HCT116 (cell line): ENCODE data around the gene ZIC5. TPM values are rescaled to one million over a fixed set of nuclear protein-coding genes. Genes with fewer than 3 reads are reported as not detected.
A peak's percentile ranks its signal among the peaks of the same experiment; 100 is the strongest.

ENCODE experiments used
- ATAC-seq: fragments of 200-7000 bp; cut with Tn5 transposase; 2 replicates; pipeline ENCODE4 v1.9.1; 2020; ENCODE audit warnings: mild to moderate bottlenecking, moderate library complexity
- BruUV-seq: library from RNA; stranded (reverse); fragments of 400-500 nt; replicated peaks from 2 replicates; lab custom pipeline; 2021; lab: Mats Ljungman, UMichigan
- CTCF ChIA-PET: fragments of 300-600 bp; sonication (Branson Sonifier 250); formaldehyde crosslinking; loops from one replicate; lab custom pipeline; 2021; ENCODE audit warnings: antibody characterized with exemption; lab: Charles Lee
- POLR2A ChIA-PET: fragments of 300-600, 350-600 bp; sonication (Branson Sonifier 250); formaldehyde crosslinking; loops from one replicate; lab custom pipeline; 2021; ENCODE audit warnings: antibody characterized with exemption; lab: Charles Lee
- RAD21 ChIA-PET, 2 experiments: fragments of 300-600 bp; sonication (Branson Sonifier 250); formaldehyde crosslinking; loops; one replicate each; lab custom pipeline; 2023; ENCODE audit warnings: low total read pairs in 2 of 2; ENCODE audit not compliant: uncharacterized antibody in 2 of 2, unreplicated experiment in 2 of 2, low non-redundant PET in 1 of 2; lab: Charles Lee
- DNase-seq: peaks from one replicate; pipeline ENCODE4 v3.0.0-alpha.2; 2010; ENCODE audit warnings: low read depth, low spot score
- H2AFZ ChIP-seq: fragments of 200-600 bp; shearing (Covaris generic), sonication (generic); 2 replicates; pipeline ENCODE4 v1.6.1; 2017; ENCODE audit warnings: low read depth, mixed run types, mixed read lengths, antibody characterized with exemption, low read length; ENCODE audit not compliant: poor library complexity, severe bottlenecking
- H3K27ac ChIP-seq: 2 replicates; pipeline ENCODE4 v1.5.1; 2012; ENCODE audit warnings: low read depth, low read length
- H3K27me3 ChIP-seq: fragments of 200-600 bp; sonication (generic); 2 replicates; pipeline ENCODE4 v1.6.1; 2016; ENCODE audit warnings: mixed run types, low read length, mixed read lengths; ENCODE audit not compliant: insufficient read depth
- H3K36me3 ChIP-seq, 2 experiments: fragments of 200-500 bp in 1 of 2; fragments of 200-600 bp in 1 of 2; sonication (Bioruptor generic) in 1 of 2; sonication (generic) in 1 of 2; 2 replicates each; pipeline versions ENCODE4 v1.5.1 to v1.6.1; 2014 to 2016; ENCODE audit warnings: low read length in 2 of 2, inconsistent platforms in 1 of 2, mixed read lengths in 1 of 2, mixed run types in 1 of 2; ENCODE audit not compliant: insufficient read depth in 2 of 2, control insufficient read depth in 1 of 2
- H3K4me1 ChIP-seq, 2 experiments: fragments of 200-600 bp in 1 of 2; sonication (generic) in 1 of 2; 2 replicates each; pipeline versions ENCODE4 v1.5.1 to v1.6.1; 2012 to 2017; ENCODE audit warnings: low read length in 2 of 2, inconsistent platforms in 1 of 2, mild to moderate bottlenecking in 1 of 2, mixed read lengths in 1 of 2, mixed run types in 1 of 2, moderate library complexity in 1 of 2; ENCODE audit not compliant: insufficient read depth in 2 of 2, control insufficient read depth in 1 of 2
- H3K4me2 ChIP-seq: fragments of 200-600 bp; sonication (generic); 2 replicates; pipeline ENCODE4 v1.6.1; 2017; ENCODE audit warnings: mixed run types, low read length, mixed read lengths
- H3K4me3 ChIP-seq, 2 experiments: fragments of 200-600 bp in 1 of 2; sonication (generic) in 1 of 2; replicated peaks in 1 of 2; 2 replicates each; pipeline ENCODE4 v1.5.1; 2011 to 2016; ENCODE audit warnings: low read length in 2 of 2, control low read depth in 1 of 2, low read depth in 1 of 2, mild to moderate bottlenecking in 1 of 2, mixed read lengths in 1 of 2, mixed run types in 1 of 2
- H3K79me2 ChIP-seq: fragments of 200-600 bp; sonication (generic); 2 replicates; pipeline ENCODE4 v1.6.1; 2017; ENCODE audit warnings: mild to moderate bottlenecking, mixed run types, low read length, moderate library complexity, mixed read lengths; ENCODE audit not compliant: insufficient read depth
- H3K9ac ChIP-seq: fragments of 200-600 bp; sonication (generic); 2 replicates; pipeline ENCODE4 v1.6.1; 2016; ENCODE audit warnings: low read length, mixed read lengths
- H3K9me2 ChIP-seq: fragments of 200-600 bp; sonication (generic), shearing (Covaris generic); 2 replicates; pipeline ENCODE4 v1.6.1; 2017; ENCODE audit warnings: mixed run types, mild to moderate bottlenecking, moderate library complexity; ENCODE audit not compliant: insufficient read depth
- H3K9me3 ChIP-seq, 2 experiments: fragments of 200-500 bp in 1 of 2; fragments of 200-600 bp in 1 of 2; sonication (Bioruptor generic) in 1 of 2; sonication (generic) in 1 of 2; 2 replicates each; pipeline ENCODE4 v1.6.1; 2014 to 2017; ENCODE audit warnings: low read length in 2 of 2, mixed read lengths in 2 of 2, inconsistent platforms in 1 of 2, low read depth in 1 of 2, mild to moderate bottlenecking in 1 of 2, mixed run types in 1 of 2, moderate library complexity in 1 of 2; ENCODE audit not compliant: control insufficient read depth in 1 of 2, insufficient read depth in 1 of 2
- H4K20me1 ChIP-seq: fragments of 200-600 bp; sonication (generic), shearing (Covaris generic); 2 replicates; pipeline ENCODE4 v1.6.1; 2017; ENCODE audit warnings: mixed run types, mild to moderate bottlenecking, moderate library complexity; ENCODE audit not compliant: insufficient read depth
- ATF3 ChIP-seq: IDR thresholded peaks from 2 replicates; pipeline ENCODE4 v1.6.1; 2012
- CBX3 ChIP-seq: IDR thresholded peaks from 2 replicates; pipeline ENCODE4 v1.6.1; 2012; ENCODE audit warnings: low read depth
- CEBPB ChIP-seq: IDR thresholded peaks from 2 replicates; pipeline ENCODE4 v1.6.1; 2012; ENCODE audit warnings: low read depth
- CTCF ChIP-seq, 3 experiments: fragments of 200-600 bp in 1 of 3; sonication (generic) in 1 of 3; IDR thresholded peaks in 2 of 3; conservative IDR thresholded peaks in 1 of 3; 2 replicates each; pipeline ENCODE4 v1.5.1; 2012 to 2017; ENCODE audit warnings: low read depth in 2 of 3, low read length in 2 of 3, antibody characterized with exemption in 1 of 3, borderline replicate concordance in 1 of 3, control low read depth in 1 of 3, mild to moderate bottlenecking in 1 of 3, mixed read lengths in 1 of 3, mixed run types in 1 of 3, moderate library complexity in 1 of 3; ENCODE audit not compliant: insufficient read depth in 1 of 3
- EGR1 ChIP-seq: IDR thresholded peaks from 2 replicates; pipeline ENCODE4 v1.6.1; 2012; ENCODE audit warnings: low read depth
- ELF1 ChIP-seq: IDR thresholded peaks from 2 replicates; pipeline ENCODE4 v1.6.1; 2012; ENCODE audit warnings: low read depth, borderline replicate concordance
- EZH2 ChIP-seq: fragments of 200-600 bp; sonication (generic); IDR thresholded peaks from 2 replicates; pipeline ENCODE4 v1.6.1; 2017; ENCODE audit warnings: antibody characterized with exemption, mixed run types
- MAX ChIP-seq: IDR thresholded peaks from 2 replicates; pipeline ENCODE4 v1.6.1; 2012
- POLR2A ChIP-seq: IDR thresholded peaks from 2 replicates; pipeline ENCODE4 v1.7.0; 2011; ENCODE audit warnings: borderline replicate concordance; ENCODE audit not compliant: insufficient read depth, insufficient read length; ENCODE audit errors: extremely low read depth
- POLR2AphosphoS5 ChIP-seq: IDR thresholded peaks from 2 replicates; pipeline ENCODE4 v1.6.1; 2011; ENCODE audit warnings: mild to moderate bottlenecking, low read depth, low read length, moderate library complexity
- REST ChIP-seq: IDR thresholded peaks from 2 replicates; pipeline ENCODE4 v1.6.1; 2012; ENCODE audit warnings: low read depth
- SIN3A ChIP-seq: IDR thresholded peaks from 2 replicates; pipeline ENCODE4 v1.6.1; 2012; ENCODE audit warnings: low read depth
- SRF ChIP-seq: IDR thresholded peaks from 2 replicates; pipeline ENCODE4 v1.6.1; 2012; ENCODE audit warnings: low read depth
- TCF7L2 ChIP-seq: IDR thresholded peaks from 2 replicates; pipeline ENCODE4 v1.7.0; 2011; ENCODE audit warnings: borderline replicate concordance, inconsistent platforms; ENCODE audit not compliant: insufficient read depth, insufficient read length; ENCODE audit errors: extremely low read depth
- ZBTB33 ChIP-seq: IDR thresholded peaks from 2 replicates; pipeline ENCODE4 v1.6.1; 2011; ENCODE audit warnings: mild to moderate bottlenecking, low read length, moderate library complexity; ENCODE audit not compliant: insufficient replicate concordance; ENCODE audit errors: extremely low read depth
- ZFX ChIP-seq: fragments of 450-650 bp; IDR thresholded peaks from 2 replicates; pipeline ENCODE4 v1.6.1; 2017
- ZNF274 ChIP-seq: fragments of 200-500 bp; sonication (Bioruptor generic); IDR thresholded peaks from 2 replicates; pipeline ENCODE4 v1.6.1; 2014; ENCODE audit warnings: mild to moderate bottlenecking, low read depth, low read length, inconsistent platforms
- intact Hi-C: fragments of 100-400 bp; cut with micrococcal nuclease; formaldehyde crosslinking; loops from 2 replicates; pipeline ENCODE4 v1.10.0; 2022
- total RNA-seq: library from RNA; stranded (reverse); gene quantifications from one replicate; pipeline ENCODE4 v1.2.1, GENCODE V29; 2021; ENCODE audit not compliant: unreplicated experiment

The ZIC5 gene
- total RNA-seq, 1 experiment from 2014 or later: 10.3 TPM

GRCh38 chr13:99970651-99971575 lies 654 bp downstream of the ZIC5 start:
- no peak overlapping the region for H2AFZ ChIP-seq
- H3K4me3 ChIP-seq: peak overlapping the region; percentile 62 to 79
- no peaks in the 10 kb centered on the region for H3K27me3 ChIP-seq
- no peak for TF ChIP-seq TCF7L2
- TF ChIP-seq ZBTB33: no peak
- TF ChIP-seq ELF1: no peak
- TF ChIP-seq CBX3: no peak
- TF ChIP-seq MAX: no peak
- no peak for TF ChIP-seq SRF
- TF ChIP-seq CTCF (IDR thresholded peaks at IDR 0.05 in 2 of 3, conservative IDR thresholded peaks at IDR 0.05 in 1 of 3; ENCODE audit: borderline replicate concordance in 1 of 3, insufficient read depth in 1 of 3, low read depth in 2 of 3, low read length in 2 of 3): no peak
- no peak for TF ChIP-seq SIN3A
- TF ChIP-seq CEBPB: no peak
- TF ChIP-seq POLR2AphosphoS5: peak; percentile 71
- TF ChIP-seq ATF3: no peak
- TF ChIP-seq POLR2A: peak; percentile 51
- TF ChIP-seq REST: no peak
- TF ChIP-seq EZH2: no peak
- no peak for TF ChIP-seq EGR1
- no peak for TF ChIP-seq ZNF274
- TF ChIP-seq ZFX: peak; percentile 77

More at GRCh38 chr13:99970651-99971575, 654 bp downstream of the ZIC5 start:
- no peaks in the 10 kb centered on the region for H4K20me1 ChIP-seq
- H3K9me3 ChIP-seq: no peaks in the 10 kb centered on the region
- H3K36me3 ChIP-seq: peaks cover 0 to 4% of the 10 kb centered on the region in 2 experiments; a peak in 2 of 4 replicates
- DNase-seq: no peak
- ATAC-seq: peak; percentile 52
- H3K9ac ChIP-seq: peak overlapping the region; percentile 96
- peaks cover 42% of the 10 kb centered on the region for H3K79me2 ChIP-seq
- peak overlapping the region; percentile 97 for H3K27ac ChIP-seq
- CTCF ChIA-PET: interaction anchor here (1.5 kb wide), 1 partner anchor 264 kb away, joined by 3 read pairs; no protein-coding TSS in a partner anchor
- peaks cover 10 to 33% of the 10 kb centered on the region in 2 experiments for H3K4me1 ChIP-seq
- H3K9me2 ChIP-seq: no peaks in the 10 kb centered on the region
- intact Hi-C loops: loop anchor here (5.0 kb wide), 1 partner anchor 271 kb away; no protein-coding TSS in a partner anchor
- H3K4me2 ChIP-seq: peak overlapping the region; percentile 79
- RAD21 ChIA-PET: interaction anchor here in 1 of 2 experiments (0.6 kb wide), 1 partner anchor 203 kb away, joined by 4 read pairs; no protein-coding TSS in a partner anchor
- POLR2A ChIA-PET: interaction anchor here (0.9 to 3.0 kb wide), 2 partner anchors 10 to 45 kb away, joined by 4 to 21 read pairs; partner anchors contain the start of gene ZIC2
- BruUV-seq: no TSS peak
